Mononuclear cell (primary cell): Measurements from ENCODE around the gene TAF11L4. TPM values are rescaled to one million over a fixed set of nuclear protein-coding genes. Genes with fewer than 3 reads are reported as not detected.
"Not testable (repeated sequence)": the region's sequence is repeated elsewhere in the genome, so short reads cannot be mapped to it uniquely, and the experiment has no call there.

Source experiments
- H3K27me3 ChIP-seq: 2 replicates; pipeline ENCODE4 v1.6.0; 2011; ENCODE audit warnings: low read length, control low read depth; ENCODE audit not compliant: insufficient read depth
- H3K4me1 ChIP-seq: 2 replicates; pipeline ENCODE4 v1.5.1; 2011; ENCODE audit warnings: mild to moderate bottlenecking, low read length, control low read depth; ENCODE audit not compliant: insufficient read depth
- H3K4me3 ChIP-seq: 2 replicates; pipeline ENCODE4 v1.5.1; 2011; ENCODE audit warnings: mild to moderate bottlenecking, low read length, moderate library complexity
- H3K9me3 ChIP-seq: 2 replicates; pipeline ENCODE4 v1.5.1; 2011; ENCODE audit warnings: low read depth, mild to moderate bottlenecking, control low read depth, low read length
- total RNA-seq: library from RNA; depleted of rRNA; stranded (reverse); fragments of >200 nt; gene quantifications from one replicate; pipeline ENCODE4 v1.2.3, GENCODE V29; 2012

TAF11L4 gene
- total RNA-seq: not detected

DNA sequence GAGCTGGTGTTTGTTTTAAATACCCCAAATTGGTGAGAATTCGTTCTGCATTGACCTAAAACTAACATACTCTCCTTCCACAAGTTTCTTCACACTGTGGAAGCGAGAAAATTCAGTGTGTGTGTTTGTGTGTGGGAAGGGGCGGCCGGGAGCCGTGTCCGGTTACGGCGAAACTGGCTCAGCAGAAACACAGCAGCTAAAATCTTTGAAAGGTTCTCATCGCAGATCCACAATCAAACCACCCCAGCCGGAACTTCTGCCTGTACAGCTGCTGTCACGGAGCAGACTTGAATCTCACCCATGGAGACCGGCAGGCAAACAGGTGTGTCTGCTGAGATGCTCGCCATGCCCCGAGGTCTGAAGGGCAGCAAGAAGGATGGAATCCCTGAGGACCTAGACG, at the start of gene TAF11L4:
Gene TAF11L4 (plus strand): TSS at position 301 of the 400 bp plus-strand sequence.
- not testable (repeated sequence) for H3K9me3 ChIP-seq, H3K27me3 ChIP-seq, H3K4me1 ChIP-seq, H3K4me3 ChIP-seq

DNA sequence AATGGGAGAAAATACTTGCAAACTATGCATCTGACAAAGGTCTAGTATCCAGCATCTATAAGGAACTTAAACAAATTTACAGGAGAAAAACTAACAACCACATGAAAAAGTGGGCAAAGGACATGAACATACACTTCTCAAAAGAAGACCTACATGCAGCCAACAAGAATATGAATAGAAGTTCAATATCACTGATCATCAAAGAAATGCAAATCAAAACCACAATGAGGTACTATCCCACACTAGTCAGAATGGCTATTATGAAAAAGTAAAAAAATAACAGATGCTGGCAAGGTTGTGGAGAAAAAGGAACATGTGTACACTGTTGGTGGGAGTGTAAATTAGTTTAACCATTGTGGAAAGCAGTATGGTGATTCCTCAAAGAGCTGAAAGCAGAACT, 46.5 kb upstream of the TAF11L4 start:
- not testable (repeated sequence) for H3K4me3 ChIP-seq, H3K9me3 ChIP-seq, H3K27me3 ChIP-seq, H3K4me1 ChIP-seq

DNA sequence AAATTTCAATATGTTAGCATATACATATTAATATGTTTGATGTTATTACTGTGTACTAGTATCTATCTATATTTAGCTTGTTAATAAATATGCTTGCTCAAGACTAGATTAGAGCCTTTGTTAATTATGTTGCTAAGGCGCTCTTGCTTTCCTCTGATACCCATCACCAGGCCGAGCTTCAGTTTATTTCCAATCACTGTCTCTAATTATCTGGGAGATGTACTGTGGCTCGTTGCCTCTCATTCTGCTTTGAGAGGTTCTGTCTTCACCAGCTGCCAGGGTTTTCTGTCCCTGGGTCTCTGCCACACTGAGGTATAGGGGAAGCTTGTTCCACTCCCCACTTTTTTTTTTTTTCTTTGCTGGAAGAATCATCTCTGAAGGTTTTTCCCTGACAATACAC, 44.6 kb upstream of the TAF11L4 start:
- no peaks in the 10 kb centered on the region for H3K27me3 ChIP-seq
- H3K4me1 ChIP-seq: no peaks in the 10 kb centered on the region
- H3K4me3 ChIP-seq: no peak overlapping the region
- no peaks in the 10 kb centered on the region for H3K9me3 ChIP-seq

DNA sequence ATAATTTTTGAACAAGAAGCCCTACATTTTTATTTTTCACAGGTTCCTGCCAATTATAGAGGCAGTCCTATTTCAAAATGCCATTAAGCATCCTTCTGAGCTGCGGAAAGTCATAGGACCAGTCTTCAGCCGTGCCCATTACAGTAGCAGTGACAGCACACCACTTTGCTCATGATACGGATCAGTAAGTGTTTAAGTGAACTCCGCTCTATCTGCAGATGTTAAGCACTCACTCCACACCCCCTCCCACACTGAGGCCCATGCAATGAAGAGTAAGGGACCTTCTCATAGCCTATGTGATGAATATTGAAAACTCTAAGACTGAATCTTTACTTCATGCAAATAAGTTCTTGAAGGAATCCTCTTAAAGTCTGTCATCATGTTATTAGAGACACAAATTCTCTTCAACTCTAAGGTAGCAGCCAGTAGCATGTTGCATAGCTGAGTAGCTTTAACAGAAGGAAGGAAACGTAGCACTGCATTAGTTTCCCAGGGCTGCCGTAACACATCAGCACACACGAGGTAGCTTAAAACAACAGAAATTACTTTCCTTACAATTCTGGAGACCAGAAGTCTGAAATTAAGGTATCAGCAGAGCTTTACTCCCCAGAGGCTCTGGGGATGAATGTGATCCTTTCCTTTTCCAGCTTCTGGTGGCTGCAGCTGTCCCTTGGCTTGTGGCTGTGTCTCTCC, 43.9 kb upstream of the TAF11L4 start:
- H3K4me3 ChIP-seq: no peak overlapping the region
- no peaks in the 10 kb centered on the region for H3K9me3 ChIP-seq
- H3K4me1 ChIP-seq: no peaks in the 10 kb centered on the region
- no peaks in the 10 kb centered on the region for H3K27me3 ChIP-seq

DNA sequence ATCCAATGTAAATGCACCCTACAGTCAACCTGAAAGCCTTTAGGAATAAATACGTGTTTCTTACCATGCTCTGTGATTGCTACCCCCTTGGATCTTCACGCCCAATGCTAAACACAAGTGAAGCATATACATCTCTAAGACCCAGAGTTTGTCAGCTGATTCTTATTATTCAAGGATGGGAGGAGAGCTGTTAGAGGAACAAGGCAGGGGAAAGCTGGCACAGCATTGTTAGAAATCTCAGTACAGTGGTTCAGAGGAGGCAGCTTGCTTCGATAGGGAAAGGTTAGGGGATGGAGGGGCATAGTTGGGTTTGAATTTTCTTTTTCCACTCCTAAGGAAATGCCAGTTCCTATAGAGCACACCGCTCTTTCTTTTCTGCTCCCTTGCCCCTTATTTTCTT, 40.2 kb upstream of the TAF11L4 start:
- Histone ChIP-seq H3K4me3 (no peak overlapping the region), H3K4me1 (no peaks in the 10 kb centered on the region), H3K9me3 (no peaks in the 10 kb centered on the region), H3K27me3 (no peaks in the 10 kb centered on the region)

DNA sequence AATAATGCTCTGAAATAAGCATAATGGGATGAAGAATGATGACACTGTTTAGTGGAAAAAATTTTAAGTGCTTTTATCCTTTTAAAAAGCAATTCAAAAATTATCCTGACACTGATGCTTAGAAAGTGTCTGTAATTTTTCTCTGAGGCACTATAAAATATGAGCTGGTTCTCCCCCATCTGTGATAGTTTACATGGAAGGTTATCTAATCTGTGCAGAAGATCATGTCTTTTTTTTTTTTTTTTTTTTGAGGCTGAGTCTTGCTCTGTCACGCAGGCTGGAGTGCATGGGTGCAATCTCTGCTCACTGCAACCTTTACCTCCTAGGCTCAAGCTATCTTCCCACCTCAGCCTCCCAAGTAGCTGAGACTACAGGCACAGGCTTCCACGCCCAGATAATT, 38.8 kb upstream of the TAF11L4 start:
- H3K4me1 ChIP-seq: no peaks in the 10 kb centered on the region
- H3K4me3 ChIP-seq: no peak overlapping the region
- no peaks in the 10 kb centered on the region for H3K27me3 ChIP-seq
- H3K9me3 ChIP-seq: no peaks in the 10 kb centered on the region

DNA sequence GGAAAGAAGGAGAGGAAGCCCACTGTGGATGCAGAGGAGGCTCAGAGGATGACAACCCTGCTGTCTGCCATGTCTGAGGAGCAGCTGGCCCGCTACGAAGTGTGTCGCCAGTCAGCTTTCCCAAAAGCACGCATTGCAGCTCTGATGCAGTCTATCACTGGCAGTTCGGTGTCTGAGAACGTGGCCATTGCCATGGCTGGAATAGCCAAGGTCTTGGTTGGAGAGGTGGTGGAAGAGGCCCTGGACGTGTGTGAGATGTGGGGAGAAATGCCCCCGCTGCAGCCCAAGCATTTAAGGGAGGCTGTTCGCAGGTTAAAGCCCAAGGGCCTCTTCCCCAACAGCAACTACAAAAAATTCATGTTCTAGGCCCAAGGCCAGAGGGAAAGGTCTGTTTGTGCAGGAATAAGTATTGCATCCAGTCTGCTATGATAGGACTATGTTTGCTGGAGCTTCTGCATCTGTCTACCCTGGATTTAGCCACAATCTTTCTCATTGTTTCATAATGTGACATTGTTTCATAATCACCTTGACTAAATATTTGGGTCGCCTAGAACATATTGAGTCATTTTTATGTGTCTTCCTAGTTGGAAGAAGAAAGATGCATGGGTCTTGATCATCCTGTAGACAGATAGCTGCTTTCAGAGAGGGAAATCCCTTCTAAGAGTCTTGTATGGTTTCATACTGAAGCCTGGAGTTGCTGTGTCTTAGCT, 35.0 kb upstream of the TAF11L4 start:
- not testable (repeated sequence) for H3K4me1 ChIP-seq, H3K9me3 ChIP-seq, H3K4me3 ChIP-seq, H3K27me3 ChIP-seq

DNA sequence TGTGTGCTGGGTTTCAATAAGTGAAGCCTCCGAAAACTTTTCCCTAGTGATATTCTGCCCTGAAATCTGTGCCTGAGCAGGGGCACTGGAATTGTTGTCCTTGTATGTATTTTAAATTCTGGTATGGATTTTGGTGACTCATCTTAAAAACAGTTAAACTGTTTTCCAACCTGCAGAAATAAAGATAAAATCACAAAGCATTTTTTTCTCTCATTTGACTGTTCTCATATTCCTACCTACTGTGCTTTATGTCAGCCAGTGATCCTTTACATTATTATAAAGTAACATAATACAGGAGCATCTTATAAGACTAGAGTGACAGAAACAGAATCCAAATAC, 34.5 kb upstream of the TAF11L4 start:
- Histone ChIP-seq H3K27me3 (no peaks in the 10 kb centered on the region), H3K4me1 (no peaks in the 10 kb centered on the region), H3K9me3 (no peaks in the 10 kb centered on the region), H3K4me3 (no peak overlapping the region)

DNA sequence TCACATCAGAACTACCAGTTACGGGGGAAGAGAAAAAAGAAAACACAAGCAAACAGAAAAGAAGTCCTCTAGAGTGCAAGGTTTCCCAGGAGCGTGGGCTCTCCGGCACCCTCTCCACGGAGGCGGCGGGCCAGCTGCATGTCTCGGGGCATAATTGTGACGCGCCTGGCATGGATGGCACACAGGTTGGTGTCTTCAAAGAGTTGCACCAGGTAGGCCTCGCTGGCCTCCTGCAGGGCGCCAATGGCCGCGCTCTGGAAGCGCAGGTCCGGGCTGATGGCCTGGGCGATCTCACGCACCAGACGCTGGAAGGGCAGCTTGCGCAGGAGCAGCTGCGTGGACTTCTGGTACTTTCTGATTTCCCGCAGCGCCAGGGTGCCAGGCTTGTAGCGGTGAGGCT, 30.3 kb upstream of the TAF11L4 start:
- H3K9me3 ChIP-seq, H3K27me3 ChIP-seq, H3K4me3 ChIP-seq, H3K4me1 ChIP-seq: not testable (repeated sequence)

DNA sequence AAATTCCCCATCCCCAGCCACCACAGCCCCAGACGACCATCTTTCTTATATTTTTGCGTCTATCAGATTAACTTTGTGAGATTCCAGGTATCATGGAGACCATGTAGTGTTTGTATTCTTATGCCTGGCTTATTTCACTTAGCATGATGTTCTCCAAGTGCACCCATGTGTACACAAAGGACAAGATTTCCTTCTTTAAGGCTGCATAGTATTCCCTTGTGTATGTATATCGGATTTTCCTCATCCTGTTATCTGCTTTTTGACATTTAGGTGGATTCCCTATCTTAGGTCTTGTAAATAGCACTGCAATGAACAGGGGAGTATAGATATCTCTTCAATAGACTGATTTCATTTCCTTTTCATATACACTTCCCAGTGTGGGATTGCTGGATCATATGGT, 28.8 kb upstream of the TAF11L4 start:
- Histone ChIP-seq H3K27me3 (no peaks in the 10 kb centered on the region), H3K4me1 (no peaks in the 10 kb centered on the region), H3K4me3 (no peak overlapping the region), H3K9me3 (peaks cover 4% of the 10 kb centered on the region)

DNA sequence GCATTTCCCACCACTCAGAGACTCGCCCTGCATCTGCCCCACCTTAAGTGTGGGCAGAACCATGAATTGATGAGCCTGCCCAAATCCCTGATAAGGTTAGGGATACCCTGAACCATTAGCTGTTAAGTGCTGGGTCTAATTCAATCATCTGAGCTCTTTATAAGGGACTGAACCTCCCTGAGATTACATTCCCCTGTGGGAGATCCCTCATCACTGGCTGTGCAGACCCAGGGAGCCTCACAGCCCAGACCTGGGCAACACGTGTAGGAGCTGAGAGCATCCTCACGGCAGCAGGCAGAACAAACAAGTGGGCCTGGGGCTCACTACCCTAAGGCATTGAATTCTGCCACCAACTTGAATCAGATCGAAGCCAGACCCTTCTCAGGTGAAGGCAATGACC, 24.2 kb upstream of the TAF11L4 start:
- no peaks in the 10 kb centered on the region for H3K4me1 ChIP-seq
- peaks cover 3% of the 10 kb centered on the region for H3K9me3 ChIP-seq
- no peak overlapping the region for H3K4me3 ChIP-seq
- no peaks in the 10 kb centered on the region for H3K27me3 ChIP-seq

DNA sequence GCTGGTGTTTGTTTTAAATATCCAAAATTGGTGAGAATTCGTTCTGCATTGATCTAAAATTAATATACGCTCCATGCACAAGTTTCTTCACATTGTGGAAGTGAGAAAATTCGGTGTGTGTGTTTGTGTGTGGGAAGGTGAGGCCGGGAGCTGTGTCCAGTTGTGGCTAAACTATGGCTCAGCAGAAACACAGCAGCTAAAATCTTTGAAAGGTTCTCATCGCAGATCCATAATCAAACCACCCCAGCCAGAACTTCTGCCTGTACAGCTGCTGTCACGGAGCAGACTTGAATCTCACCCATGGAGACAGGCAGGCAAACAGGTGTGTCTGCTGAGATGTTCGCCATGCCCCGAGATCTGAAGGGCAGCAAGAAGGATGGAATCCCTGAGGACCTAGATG, 23.7 kb upstream of the TAF11L4 start, which contains the start of gene TAF11L2:
Gene TAF11L2 (plus strand): TSS at position 301 of the 400 bp plus-strand sequence.
- H3K4me1 ChIP-seq, H3K27me3 ChIP-seq, H3K4me3 ChIP-seq, H3K9me3 ChIP-seq: not testable (repeated sequence)

DNA sequence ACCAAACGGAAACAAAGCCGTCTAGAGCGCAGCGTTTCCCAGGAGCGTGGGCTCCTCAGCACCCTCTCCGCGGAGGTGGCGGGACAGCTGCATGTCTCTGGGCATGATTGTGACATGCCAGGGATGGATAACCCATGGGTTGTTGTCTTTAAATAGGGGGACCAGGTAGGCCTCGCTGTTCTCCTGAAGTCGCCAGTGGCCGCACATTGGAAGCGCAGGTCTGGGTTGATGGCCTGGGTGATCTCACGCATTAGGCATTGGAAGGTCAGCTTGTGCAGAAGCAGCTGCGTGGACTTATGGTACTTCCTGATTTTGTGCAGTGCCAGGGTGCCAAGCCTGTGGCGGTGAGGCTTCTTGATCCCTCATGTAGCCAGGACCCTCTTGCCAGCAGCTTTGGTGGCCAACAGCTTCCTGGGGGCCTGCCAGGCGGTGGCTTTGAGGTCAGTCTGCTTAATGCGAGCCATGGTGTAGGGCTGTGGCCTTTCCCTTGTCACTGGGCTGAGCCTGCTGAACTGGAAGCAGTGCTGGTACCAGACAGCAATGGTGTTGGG, 9.8 kb upstream of the TAF11L4 start:
- Histone ChIP-seq H3K4me3 (no peak overlapping the region), H3K9me3 (no peaks in the 10 kb centered on the region), H3K27me3 (no peaks in the 10 kb centered on the region), H3K4me1 (no peaks in the 10 kb centered on the region)

DNA sequence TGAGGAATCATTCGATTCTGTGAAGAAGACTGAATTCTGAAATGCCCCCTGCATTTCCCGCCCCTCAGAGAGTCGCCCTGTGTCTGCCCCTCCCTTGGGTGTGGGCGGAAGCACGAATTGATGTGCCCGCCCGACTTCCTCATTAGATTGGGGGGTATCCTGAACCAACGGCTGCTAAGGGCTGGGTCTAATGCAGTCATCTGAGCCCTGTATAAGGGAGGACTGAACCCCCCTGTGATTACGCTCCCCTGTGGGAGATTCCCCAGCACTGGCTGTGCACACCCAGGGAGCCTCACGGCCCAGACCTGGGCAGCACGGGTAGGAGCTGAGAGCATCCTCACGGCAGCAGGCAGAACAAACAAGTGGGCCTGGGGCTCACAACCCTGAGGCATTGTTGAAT, 4.1 kb upstream of the TAF11L4 start:
- H3K4me1 ChIP-seq, H3K4me3 ChIP-seq, H3K27me3 ChIP-seq, H3K9me3 ChIP-seq: not testable (repeated sequence)

DNA sequence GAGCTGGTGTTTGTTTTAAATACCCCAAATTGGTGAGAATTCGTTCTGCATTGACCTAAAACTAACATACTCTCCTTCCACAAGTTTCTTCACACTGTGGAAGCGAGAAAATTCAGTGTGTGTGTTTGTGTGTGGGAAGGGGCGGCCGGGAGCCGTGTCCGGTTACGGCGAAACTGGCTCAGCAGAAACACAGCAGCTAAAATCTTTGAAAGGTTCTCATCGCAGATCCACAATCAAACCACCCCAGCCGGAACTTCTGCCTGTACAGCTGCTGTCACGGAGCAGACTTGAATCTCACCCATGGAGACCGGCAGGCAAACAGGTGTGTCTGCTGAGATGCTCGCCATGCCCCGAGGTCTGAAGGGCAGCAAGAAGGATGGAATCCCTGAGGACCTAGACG, 3.5 kb upstream of the TAF11L4 start, which contains the start of gene TAF11L3:
Gene TAF11L3 (plus strand): TSS at position 301 of the 400 bp plus-strand sequence.
- H3K4me3 ChIP-seq, H3K4me1 ChIP-seq, H3K27me3 ChIP-seq, H3K9me3 ChIP-seq: not testable (repeated sequence)

DNA sequence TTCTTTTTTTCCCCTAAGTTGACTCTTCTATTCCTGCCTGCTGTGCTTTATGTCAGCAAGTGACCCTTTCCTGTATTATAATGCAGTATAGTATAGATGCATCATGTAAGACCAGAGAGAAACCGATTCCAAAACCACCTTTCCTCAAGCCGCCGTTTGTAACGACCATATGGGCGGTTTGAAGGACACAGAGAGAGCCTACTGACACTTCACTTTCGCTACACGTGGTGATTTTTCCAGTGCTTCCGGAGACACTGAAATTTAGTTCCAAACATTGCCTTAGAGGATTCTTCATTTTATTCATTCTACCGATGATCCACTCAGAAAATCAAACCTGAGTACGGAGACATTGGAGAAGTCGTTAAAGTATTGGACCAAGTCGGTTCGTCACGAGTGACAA, 2.1 kb upstream of the TAF11L4 start:
- not testable (repeated sequence) for H3K4me1 ChIP-seq, H3K4me3 ChIP-seq, H3K27me3 ChIP-seq, H3K9me3 ChIP-seq
